Omental fat pad (tissue), 4 donors: ENCODE data around the gene HSD17B10. TPM values are rescaled to one million over a fixed set of nuclear protein-coding genes. Genes with fewer than 3 reads are reported as not detected.

Source experiments
- ATAC-seq: fragments of 150-250 bp; one replicate; pipeline ENCODE4 v1.9.1; 2016; ENCODE audit warnings: mild to moderate bottlenecking, moderate library complexity; ENCODE audit not compliant: low FRiP score
- DNase-seq: peaks from one replicate; pipeline ENCODE4 v3.0.0-alpha.2; 2019; ENCODE audit warnings: low spot score
- total RNA-seq, 4 donors: library from RNA; depleted of rRNA; stranded (reverse); fragments of >200 nt; gene quantifications; one replicate each; pipeline ENCODE4 v1.1.0, GENCODE V29; 2016
- TF ChIP-seq, protein P1 (sequence below), 3 donors: fragments of 450-650 bp; IDR thresholded peaks; one replicate each; pipeline ENCODE4 v1.5.1; 2016 to 2017; ENCODE audit warnings: antibody characterized with exemption in 3 of 3, mild to moderate bottlenecking in 3 of 3, moderate library complexity in 2 of 3

Gene HSD17B10
- total RNA-seq, result 10 to 100 TPM; 69.7 to 92.0 (median 80.7) TPM

DNA sequence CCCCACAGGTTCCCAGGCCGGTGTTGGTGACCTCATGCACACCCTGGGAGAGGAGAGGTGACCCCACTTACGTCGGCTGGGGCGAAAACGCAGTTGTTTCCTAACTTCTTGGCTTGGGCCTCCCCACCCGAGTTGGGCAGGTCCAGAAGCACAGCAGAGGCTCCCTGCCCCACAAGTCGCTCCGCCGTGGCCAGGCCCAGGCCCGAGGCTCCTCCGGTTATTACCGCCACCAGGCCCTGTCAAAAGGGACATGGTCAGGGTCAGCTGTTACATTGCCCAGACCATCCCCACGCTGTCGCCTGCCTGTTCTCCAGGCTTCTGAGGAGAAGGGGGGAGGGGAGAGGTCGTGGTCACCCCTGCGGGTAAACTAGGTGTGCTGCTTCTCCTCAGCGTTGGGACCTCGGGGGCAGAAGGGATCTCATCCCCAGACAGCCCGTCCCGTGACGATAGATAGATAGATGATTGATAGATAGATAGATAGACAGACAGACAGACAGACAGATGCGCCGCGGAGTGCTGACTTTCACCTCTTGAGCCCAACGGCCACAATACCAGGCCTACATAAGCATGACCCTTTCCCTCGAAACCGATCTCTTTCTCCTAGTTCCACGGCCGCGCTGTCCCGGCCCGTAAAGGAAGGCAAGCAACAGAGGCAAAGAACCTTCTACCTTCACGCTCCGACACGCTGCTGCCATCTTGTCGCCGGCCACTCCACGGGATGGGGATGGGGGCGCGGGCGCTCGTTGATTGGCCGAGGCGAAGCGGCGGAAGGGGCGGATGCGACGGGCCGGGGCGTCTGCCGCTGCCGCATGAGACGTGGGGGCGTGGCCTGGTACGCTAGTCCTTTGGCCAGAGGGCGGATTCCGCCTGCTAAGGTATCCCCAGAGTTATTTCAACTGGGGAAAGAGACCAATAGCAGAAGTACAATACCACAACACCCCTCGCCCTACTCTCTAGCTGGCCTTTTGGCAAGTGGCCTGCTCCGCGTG, at the start of gene HSD17B10:
TSS of gene HSD17B10 (minus strand) at position 720 of the 989 bp plus-strand sequence. CDS start at position 695, 25 bp downstream.
- TF ChIP-seq, protein P1, sequence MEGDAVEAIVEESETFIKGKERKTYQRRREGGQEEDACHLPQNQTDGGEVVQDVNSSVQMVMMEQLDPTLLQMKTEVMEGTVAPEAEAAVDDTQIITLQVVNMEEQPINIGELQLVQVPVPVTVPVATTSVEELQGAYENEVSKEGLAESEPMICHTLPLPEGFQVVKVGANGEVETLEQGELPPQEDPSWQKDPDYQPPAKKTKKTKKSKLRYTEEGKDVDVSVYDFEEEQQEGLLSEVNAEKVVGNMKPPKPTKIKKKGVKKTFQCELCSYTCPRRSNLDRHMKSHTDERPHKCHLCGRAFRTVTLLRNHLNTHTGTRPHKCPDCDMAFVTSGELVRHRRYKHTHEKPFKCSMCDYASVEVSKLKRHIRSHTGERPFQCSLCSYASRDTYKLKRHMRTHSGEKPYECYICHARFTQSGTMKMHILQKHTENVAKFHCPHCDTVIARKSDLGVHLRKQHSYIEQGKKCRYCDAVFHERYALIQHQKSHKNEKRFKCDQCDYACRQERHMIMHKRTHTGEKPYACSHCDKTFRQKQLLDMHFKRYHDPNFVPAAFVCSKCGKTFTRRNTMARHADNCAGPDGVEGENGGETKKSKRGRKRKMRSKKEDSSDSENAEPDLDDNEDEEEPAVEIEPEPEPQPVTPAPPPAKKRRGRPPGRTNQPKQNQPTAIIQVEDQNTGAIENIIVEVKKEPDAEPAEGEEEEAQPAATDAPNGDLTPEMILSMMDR (IDR thresholded peaks at IDR 0.05), result no peak
- ATAC-seq, result peak; percentile 85
- peak; percentile 67 for DNase-seq

DNA sequence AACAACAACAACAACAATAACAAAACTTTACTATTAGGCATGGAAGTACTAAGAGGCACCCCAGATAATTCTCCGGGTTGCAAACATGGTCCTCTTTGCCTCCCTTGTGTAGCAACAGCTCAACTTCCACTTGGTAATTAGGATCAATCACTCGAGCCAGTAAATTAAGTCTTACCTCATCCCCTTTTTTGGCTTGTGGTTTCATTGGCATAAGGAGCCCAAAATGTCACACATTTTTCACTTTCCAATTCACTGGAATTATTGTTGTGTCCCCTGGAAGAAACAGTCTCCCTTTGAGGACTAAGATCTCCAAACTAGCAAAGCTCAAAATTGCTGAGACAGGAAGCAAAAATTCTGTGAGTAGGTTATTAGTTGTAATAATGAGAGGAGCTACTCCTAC, 49.2 kb upstream of the HSD17B10 start:
- TF ChIP-seq, protein P1 (IDR thresholded peaks at IDR 0.05), result no peak
- ATAC-seq, result no peak

DNA sequence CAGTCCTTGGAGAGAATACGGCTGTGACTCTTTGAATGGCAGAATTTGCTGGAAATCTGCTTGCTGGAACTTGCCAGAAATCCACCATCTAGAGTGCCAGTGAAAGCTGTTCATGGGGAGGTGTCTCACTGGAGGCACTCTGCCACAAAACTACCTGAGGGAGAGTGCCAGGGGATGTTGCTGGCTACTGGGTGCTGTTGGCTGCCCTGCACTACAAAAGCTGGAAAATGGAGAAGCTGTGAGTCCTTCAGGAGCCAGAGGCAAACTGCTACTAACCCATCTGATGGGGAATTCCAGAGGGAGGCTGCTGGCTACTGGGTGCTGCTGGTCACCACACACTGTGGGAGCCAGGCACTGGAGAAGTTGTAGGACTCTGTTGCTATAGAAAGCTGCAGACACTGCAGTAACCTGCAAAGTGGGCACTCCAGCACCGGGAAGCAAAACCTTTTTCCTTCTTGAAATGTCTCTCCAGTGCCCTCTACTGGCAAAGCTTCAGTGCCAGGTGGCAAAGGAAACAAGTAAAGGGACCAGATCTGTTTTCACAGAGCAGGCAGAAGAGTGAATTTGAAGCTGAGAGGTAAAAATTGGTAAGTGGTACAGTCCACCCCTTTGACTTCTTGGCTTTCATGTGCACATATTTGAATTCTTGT, 47.8 kb upstream of the HSD17B10 start:
- DNase-seq (no peak), ATAC-seq (no peak)
- TF ChIP-seq, protein P1 (IDR thresholded peaks at IDR 0.05), result no peak

More for the DNA sequence above, 49.2 kb upstream of the HSD17B10 start:
- DNase-seq, result no peak

DNA sequence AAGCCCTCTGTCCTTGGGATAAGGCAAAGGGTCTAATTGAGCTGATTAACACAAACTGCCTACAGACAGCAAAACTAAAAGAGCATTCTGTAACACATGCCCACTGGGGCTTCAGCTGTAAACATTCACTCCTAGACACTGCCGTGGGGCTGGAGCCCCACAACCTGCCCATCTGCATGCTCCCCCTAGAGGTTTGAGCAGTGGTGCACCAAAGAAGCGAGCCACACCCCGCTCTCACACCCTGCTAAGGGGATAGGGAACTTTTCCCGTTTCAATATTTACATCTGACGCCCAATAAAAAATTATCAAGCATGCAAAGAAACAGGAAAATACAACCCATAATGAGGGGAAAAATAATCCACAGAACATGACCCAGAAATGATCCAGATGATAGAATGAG, 46.9 kb upstream of the HSD17B10 start:
- ATAC-seq, result no peak
- no peak for DNase-seq
- TF ChIP-seq, protein P1 (IDR thresholded peaks at IDR 0.05), result no peak

DNA sequence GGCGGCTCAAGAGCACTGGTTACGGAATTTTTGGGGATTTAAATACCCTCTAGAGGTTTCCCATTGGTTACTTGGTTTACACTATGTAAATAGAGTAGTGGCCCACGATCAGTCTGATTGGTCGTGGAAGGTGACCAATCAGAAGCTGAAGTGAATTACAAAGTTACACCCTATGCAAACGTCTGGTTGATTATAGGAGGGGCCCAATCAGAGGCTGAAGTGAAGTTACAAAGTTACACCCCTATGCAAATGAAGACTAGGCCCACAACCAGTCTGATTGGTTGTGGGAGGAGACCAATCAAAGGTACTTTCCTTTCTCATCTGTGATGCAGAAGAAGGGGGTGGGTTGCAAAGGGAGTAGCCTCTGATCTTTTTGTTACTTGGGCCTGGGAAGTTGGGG, 45.1 kb upstream of the HSD17B10 start:
- DNase-seq, result no peak
- TF ChIP-seq, protein P1 (IDR thresholded peaks at IDR 0.05), result no peak
- ATAC-seq, result no peak

DNA sequence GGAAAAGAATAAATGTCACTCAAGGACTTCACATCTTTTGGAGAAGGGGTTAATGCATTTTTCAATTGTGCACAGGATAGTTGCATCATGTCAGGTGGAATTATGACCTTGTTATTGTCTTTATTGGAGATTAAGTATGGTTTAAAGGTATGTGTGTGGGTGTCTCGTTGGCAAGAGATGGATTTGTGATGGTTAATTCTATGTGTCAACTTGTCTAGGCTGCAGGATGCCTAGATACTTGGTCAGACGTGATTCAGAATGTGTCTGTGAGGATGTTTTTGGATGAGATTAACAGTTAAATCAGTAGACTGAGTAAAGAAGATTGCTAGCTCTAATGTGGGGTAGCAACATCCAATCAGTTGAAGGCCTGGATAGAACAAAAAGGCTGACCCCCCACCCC, 42.2 kb upstream of the HSD17B10 start:
- DNase-seq (no peak), ATAC-seq (no peak)
- TF ChIP-seq, protein P1 (IDR thresholded peaks at IDR 0.05), result no peak
